ENCODE results near the gene SORCS1.

DNA sequence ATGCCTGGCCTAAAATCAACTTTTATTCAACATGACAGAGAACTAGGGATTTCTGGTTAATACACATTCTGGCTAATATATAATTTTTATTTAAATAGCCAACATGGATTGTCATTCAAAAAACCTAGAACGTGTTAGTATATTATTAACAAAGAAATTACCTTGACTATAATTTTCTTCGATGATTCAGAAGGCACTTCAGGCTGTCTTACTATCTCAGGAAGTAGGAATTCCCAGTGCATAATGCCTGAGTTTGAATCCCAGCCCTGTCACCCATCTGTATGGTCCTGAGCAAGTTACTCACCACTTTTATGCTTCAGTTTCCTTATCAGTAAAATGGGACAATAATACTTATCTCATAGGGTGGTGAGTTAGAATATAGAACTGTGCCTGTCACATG, 106.2 kb downstream of the SORCS1 start:
- TF ChIP-seq EZH2 (IDR thresholded peaks at IDR 0.05; ENCODE audit: low read length, unreplicated experiment): no peak
- TF ChIP-seq, protein P1, sequence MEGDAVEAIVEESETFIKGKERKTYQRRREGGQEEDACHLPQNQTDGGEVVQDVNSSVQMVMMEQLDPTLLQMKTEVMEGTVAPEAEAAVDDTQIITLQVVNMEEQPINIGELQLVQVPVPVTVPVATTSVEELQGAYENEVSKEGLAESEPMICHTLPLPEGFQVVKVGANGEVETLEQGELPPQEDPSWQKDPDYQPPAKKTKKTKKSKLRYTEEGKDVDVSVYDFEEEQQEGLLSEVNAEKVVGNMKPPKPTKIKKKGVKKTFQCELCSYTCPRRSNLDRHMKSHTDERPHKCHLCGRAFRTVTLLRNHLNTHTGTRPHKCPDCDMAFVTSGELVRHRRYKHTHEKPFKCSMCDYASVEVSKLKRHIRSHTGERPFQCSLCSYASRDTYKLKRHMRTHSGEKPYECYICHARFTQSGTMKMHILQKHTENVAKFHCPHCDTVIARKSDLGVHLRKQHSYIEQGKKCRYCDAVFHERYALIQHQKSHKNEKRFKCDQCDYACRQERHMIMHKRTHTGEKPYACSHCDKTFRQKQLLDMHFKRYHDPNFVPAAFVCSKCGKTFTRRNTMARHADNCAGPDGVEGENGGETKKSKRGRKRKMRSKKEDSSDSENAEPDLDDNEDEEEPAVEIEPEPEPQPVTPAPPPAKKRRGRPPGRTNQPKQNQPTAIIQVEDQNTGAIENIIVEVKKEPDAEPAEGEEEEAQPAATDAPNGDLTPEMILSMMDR (conservative IDR thresholded peaks at IDR 0.05; ENCODE audit: low read depth, low read length): no peak
- no peak for TF ChIP-seq EZH2phosphoT487 (IDR thresholded peaks at IDR 0.05; ENCODE audit: borderline replicate concordance, low read length)
